Lung microvascular endothelial cell (primary cell): ENCODE results near the gene GRIN2C. TPM values are rescaled to one million over a fixed set of nuclear protein-coding genes. Genes with fewer than 3 reads are reported as not detected.
"Not testable (repeated sequence)": the region's sequence is repeated elsewhere in the genome, so short reads cannot be mapped to it uniquely, and the experiment has no call there.

Experiments
- DNase-seq, 2 donors: peaks; one replicate each; pipeline versions ENCODE4 v3.0.0 to v3.0.0-alpha.2; 2010; ENCODE audit warnings: low read depth in 2 of 2
- total RNA-seq: library from RNA; depleted of rRNA; stranded (reverse); fragments of >200 nt; gene quantifications from 2 replicates; pipeline ENCODE4 v1.2.1, GENCODE V29; 2014

GRIN2C gene
- total RNA-seq, 1 donor from 2014 or later = under 0.01 TPM

DNA sequence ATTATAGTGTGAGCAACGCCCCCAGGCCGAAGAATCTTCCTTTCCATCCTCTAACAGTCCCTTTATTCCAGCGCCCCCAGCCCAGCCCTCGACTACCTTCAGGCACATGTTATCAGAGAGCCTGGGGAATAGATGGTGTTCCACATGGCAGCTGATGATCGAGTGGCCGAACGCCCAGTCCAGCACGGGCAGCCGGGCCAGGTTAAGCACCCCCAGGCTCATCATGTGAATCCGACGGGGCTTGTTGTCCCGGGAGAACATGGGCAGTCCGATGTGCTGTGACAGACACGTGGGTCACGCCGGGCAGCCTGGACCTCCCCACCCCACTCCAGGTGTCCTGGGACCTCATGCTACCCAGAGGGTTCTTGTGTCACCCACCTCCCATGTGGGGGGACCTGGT, 19.6 kb upstream of the GRIN2C start:
- no peak for DNase-seq

DNA sequence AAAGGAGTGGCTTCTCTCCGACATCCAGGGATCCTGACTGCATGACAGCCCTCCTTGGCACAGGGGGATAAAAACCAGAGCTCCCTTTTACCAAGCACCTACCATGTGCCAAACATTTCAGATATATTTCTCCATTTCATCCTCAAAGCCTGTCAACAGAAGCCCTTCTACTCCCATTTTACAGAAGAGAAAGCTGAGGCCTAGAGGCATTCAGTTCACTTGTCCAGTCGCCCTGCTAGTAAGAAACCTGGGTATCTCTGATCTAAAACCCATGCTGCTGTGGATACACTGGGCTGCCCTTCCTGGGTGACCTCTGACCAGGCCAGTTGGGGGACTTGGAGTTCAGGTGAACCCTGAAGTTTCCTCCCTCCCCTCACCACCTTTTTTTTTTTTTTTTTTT, 19.0 kb upstream of the GRIN2C start:
- DNase-seq = no peak

DNA sequence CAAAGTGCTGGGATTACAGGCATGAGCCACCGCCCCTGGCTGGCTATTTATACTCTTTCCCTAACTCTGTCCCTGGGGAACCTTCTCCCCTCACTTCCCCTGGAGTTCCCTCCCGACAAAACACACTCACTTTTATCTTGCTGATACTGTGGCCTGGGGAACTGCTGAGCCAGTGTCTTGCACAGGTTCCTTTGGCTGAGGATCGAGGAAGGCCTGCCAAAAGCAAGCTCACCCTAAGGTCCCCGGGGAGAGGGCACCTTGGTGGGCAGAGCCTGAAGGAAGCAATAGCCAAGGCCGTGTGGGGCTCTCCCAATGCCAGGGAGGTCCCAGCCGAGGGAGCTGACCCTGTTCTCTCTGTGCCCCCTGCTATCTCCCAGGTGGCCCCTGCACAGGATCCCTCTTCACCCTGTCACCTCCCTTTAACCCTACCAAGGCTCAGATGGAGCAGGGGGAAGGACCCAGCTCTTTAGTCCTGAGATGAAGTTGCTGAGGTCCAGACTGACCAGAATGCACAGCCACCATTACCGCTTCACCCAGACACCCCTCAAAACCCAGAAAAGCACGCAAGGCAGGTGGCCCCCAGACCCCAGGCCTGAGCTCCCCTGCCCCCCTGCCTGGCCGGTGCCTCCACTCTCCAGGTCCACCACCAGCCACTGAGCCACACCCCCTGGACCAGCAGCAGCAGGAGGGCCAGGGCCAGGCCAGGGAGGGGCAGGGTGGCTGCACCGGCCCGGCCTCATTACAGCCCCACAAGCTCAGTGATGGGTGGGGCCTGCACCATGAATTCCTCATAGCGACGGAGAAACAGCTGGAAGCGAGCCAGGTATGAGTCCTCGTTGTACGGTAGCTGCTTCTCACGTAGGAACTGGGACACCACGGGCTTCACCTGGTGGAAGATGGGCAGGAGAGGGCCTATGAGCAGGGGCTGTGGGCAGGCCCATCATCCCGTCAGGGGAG, 18.2 kb upstream of the GRIN2C start:
- peak in 1 of 2 donors; percentile 31 for DNase-seq

DNA sequence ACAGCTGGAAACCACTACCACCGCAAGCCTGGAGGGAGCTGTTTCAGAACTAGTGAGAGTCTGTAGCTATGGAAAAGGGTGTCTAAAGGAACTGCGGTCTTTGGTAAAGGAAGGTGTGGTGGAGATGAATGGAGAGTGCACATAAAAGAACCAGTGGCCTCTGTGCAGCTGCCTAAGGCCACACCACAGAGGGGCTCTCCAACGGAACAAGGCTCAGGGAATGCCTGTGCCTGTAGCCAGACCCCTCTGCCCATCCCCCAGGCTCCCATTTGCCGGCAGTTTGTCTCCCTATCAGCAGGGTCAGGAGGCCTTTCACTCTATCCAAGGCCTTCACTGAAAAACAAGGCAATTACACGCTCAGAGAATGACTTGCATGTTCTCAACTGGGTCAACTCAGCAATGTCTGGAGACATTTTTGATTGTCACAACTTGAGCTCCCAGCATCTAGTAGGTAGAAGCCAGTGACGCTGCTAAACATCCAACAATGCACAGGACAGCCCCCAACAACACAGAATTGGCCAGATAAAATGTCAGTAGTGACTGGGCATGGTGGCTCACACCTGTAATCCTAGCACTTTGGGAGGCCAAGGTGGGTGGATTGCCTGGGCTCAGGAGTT, 16.4 kb upstream of the GRIN2C start:
- no peak for DNase-seq

DNA sequence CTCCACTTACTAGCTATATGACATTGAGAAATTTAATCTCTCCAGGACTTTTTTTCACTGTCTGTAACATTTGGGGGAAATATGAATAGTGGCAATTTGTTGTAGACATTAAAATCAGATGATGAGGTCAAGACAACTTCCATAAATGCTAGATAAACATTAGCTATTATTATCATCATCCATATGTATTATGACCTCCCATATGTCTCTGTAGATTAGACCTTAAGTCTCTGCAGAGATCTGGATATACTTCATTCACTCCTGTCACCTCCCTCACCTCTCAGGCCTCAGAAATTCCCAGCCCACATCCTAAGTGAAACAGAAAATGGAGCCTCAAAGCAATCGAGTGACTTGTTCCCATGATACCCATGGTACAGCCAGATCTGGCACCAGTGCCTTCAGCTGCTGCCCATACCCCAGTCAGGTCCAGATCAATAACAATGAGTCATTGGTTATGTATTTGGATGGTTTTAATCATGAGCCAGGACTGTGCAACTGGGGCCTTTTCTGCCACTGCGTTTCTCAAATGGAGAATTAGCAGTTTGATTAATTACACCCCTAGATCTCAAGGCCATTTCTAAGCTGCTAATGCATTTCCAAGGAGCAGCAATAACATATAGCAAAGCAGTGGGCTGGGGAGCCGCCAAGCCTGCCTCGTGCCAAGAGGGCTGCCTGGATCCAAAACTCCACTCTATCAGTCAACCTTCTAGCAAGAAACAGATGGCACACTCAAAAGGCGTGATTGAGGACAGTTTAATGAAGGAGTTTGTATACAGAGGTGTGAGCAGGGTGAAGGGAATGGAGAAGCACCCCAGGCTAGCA, 15.7 kb upstream of the GRIN2C start:
- no peak for DNase-seq

DNA sequence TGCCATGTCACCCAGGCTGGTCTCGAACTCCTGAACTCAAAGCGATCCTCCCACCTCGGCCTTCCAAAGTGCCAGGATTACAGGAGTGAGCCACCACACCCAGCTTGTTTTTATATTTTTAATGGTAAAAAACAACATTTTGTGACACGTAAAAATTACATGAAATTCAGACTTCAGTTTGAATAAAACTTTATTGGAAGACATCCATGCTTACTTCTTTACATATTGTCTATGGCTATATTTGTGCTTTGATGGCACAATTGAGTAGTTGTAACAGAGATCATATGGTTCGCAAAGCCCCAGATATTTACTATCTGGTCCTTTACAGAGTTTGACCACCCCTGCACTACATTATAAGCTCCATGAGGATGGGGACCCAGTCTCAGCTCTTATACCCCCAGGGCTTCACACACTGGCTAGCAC, 14.9 kb upstream of the GRIN2C start:
- DNase-seq = no peak

DNA sequence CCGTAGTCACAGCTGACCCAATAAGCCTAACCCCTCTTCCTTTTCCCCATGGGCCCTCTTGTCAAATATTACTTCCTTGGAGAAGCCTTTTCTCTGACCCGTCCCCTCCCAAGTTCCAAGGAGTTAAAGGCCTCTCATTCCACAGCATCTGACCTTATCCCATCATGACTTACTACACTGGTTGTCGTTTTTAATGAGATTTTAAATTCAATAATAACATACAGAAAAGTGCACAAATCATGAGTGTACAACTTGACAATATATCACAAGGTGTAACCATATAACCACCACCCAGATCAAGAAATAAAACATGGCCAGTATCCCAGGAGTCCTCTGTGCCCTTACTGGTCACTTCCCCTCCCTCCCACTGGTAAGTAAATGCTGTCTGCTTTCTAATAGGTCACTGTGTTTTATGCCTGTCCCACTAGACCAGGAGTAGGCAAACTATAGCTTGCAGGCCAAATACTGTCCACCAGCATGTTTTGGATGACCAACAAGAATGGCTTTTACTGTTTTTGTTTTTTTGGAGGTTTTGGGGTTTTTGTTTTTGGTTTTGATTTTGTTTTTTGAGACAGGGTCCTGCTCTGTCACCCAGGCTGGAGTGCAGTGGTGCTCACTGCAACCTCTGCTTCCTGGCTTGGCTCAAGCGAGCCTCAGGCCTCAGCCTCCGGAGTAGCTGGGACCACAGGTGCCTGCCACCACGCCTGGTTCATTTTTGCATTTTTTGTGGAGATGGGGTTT, 14.4 kb upstream of the GRIN2C start:
- no peak for DNase-seq

DNA sequence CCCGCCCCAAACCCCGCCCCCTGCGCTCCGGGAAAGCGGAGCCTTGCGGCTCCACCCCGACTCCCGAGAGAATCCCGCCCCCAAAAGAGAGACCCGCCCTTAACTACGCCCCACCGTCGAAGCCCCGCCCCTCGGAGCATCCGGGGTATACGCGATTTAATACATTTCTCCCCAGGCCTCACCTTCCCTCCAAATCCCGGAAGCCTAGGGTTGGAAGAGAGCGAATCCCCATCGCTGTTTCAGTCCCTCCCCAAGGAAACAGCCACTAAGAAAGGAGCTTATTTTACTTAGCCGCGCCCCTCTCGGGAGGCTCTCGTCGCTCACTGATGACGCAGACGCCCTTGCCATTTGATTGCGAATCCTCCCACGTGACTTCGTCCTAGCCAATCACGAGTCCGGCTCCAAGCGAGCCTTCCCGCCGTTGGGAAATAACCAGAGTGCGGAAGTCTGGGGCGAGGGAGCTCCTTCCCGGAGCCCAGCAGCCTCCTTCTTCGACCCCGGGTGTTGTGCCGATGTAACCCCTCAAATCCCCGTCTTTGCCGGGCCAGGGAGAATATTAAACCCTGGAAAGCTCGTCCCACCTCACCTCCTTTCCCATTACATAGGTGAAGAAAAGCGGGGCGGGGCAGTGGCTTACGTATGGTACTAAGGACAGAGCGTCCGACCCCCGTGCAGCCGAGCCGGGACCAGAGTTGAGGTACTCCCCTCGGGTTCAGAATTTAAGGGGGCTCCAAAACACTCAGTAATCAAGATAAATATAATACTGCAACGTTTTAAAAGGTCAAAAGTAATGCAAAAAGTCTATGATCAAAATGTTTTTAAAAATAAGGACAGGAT, 13.6 kb upstream of the GRIN2C start:
- DNase-seq = peak; percentile 100

DNA sequence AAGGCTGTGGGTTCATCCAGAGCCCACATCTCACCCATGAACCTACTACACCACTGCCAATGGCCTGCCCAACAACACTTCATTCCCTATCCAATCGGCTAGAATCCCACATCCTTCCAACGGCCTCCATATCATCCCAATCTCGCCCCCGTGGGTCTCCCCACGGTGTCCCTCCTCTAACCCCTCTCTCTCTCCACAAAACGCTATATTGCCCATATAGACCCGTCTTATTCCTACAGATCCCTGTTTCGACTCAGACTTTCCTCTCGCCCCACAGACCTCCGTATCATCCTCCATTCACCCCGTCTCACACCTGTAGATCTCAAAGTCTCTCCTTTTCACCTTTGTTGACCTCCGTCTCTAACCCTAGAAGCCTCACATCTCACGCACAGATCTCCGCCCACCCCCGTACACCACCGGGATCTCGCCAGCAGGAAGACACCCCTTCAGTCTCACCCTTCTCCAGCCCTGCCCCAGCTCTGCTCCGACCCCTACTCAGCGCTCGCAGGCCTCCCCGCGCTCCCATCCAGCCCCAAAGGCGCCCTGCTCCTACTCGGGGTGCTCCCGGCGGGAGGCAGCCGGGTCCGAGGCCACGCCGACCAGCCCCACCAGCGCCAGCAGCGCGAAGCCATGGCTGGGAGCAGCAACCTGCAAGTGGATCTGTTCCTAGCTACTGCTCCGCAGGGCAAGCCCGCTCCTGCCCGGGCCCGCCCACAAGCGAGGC, 12.8 kb upstream of the GRIN2C start, which contains the start of gene FDXR:
Gene FDXR (minus strand): TSS at position 682 of the 724 bp plus-strand sequence. CDS start 50 bp downstream, at position 632.
- DNase-seq = no peak

DNA sequence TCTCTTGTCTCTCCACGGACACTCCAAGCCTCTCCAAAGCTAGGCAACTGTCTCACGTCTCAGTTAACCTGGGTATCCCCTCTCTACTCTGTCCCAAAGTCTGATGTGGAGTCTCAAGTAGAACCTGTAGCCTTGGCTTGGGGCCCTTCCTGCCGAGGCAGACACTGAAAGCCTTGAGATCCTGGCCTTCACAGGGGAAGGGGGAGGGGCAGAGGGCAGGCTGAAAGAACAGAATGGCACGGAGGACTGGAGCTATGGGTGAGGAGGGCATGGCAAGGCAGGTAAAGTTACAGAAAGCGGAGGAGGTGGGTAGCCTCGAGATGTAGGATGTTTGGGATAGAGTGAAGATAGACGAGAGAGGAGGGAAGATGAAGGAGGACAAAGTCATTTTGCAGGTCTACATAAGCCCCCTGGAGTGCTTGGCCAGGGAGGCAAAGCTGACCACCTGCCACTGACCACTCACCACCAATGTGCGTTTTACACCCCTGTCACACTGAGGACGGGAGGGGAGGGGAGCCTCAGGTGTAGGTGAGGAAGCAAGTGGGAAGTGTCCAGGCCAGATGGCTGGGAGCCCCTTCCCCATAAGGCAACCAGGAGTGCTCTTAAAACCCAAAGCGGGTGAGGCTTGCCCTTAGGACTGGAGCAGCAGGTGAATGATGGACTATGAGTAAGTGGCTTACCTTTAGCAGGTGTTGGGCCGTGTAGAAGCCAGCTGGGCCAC, 11.8 kb upstream of the GRIN2C start:
- DNase-seq = no peak

DNA sequence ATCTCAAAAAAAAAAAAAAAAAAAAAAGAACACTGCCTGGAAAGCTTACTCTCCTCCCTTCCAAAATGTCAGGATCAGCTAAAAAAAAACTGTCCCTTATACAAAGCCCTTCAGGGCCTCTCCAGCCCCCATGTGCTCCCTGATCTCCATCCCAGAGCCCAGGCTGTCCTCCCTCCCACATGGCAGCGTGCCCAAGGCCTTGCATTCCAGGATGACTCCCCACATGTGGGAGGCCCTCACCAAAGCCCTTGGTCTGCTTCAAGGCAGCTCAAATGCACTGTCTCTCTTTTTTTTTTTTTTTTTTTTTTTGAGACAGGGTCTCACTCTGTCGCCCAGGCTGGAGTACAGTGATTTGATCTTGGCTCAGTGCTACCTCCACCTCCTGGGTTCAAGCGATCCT, 10.8 kb upstream of the GRIN2C start:
- DNase-seq = peak in 1 of 2 donors; percentile 26

DNA sequence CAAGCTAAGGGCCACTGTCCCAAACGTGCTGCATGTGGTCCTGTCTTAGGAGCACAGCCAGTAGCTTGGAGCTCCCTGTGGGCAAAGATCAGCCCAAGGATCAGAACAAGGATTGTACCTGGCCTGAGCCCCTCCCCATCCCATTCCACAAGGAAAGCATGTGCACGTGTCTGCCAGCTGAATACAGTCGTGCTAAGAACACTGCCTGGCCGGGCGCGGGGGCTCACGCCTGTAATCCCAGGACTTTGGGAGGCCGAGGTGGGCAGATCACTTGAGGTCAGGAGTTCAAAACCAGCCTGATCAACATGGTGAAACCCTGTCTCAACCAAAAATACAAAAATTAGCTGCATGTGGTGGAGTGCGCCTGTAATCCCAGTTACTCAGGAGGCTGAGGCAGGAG, 10.3 kb upstream of the GRIN2C start:
- DNase-seq = not testable (repeated sequence)

DNA sequence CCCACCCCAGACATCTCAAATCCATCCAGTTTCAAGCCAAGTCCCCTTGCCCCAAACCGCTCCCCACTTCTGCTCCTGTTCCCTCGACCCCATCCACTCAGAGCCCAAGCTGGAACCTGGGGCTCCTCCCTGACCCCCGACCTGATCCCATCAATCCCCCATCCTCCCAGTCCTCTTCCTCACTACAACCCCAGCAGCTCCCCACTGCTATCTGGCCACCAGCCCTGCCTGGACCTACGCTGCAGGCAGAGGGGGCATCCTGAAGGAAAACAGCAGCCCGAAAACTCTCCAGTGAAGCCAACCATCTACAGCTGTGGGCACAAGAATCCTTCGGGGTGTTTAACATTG, 9.2 kb upstream of the GRIN2C start:
- no peak for DNase-seq

DNA sequence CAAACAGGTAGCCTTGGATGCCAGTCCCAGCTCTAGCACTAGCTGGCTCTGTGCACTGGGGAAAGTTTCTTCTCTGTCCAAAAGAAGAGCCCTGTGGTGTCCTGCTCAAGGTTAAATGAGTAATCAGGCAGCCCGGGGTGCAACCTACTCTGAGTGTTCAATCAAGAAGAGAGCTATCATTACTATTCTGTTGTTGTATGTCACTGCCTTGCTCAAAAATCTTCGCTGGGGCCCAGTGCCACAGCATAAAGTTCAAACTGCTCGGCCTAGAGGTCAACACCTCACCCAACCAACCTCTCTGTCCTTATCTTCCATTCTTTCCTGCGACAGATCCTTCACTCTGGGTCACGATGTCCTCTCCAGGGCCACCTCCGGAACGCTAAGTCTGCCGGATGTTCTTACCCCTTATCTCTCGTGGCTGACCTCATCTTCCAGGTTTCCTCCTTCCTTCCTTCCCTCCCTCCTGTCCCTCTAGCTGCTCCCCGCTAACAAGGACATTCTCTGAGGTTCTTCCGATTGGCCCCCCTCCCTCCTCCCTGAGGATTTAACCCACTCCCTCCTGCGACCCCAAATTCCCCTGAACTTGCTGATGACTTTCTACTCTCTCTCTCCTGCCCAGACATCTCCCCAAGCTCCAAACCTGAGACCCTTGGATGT, 8.7 kb upstream of the GRIN2C start:
- no peak for DNase-seq

DNA sequence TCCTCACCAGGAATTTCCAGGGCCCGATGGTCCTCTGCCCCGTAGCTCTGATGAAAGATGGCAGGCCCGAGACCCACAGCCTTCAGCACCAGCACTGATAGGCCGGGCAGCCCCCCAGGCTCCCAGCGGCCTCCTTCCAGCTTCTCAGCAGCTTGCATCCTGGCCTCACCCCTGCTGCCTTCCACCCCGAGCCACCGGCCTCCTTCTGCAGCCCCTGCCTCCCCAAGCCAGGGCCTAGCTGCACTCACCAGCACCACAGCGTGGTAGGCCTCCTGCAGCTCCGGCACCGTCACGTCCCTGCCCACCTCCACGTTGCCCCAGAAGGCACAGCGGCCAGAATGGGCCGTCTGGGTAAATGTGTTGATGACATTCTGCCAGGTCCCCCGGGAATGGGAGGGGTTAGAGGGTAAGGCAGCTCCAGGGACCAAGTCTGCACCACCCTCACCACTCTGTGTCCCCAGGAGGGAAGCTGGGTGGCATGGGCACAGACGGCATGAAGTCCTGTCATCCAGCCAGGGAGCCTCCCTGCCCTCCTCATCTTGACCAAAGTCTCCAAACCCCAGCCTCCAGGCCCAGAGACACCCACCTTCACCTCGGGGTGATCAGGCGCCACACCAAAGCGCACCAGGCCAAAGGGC, 6.6 kb upstream of the GRIN2C start:
- no peak for DNase-seq

DNA sequence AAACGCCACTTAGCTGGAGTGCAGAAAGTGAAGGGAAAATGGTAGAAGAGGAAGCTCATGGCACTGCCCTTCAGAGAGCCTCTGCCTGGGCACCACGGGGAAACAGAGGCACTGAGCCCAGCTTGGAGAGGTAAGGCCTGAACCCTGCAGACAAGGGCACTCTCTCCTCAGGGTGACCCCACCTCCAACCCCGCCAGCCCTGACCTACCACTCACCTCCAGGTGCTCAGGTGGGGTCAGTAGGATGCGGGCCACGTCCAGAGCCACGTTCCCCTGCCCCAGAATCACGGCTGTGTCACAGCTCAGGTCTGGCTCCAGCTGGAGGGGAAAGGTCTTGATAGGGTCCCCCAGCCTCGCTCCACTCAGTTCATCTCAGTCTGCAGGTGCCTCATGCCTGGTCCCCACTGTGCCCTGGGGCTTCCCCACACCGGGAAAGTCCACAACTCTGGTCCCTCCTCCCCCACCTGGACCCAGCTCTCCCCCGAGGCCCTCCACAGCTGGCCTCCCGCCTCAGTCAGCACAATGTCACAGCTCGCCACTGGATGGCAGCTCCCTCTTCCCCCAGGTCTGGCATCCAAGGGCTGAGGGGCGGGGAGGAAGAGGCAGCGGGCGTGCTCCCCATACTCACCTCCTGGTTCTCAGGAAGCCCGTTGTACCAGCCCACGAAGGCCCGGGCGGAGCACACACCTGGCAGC, 6.0 kb upstream of the GRIN2C start:
- no peak for DNase-seq

DNA sequence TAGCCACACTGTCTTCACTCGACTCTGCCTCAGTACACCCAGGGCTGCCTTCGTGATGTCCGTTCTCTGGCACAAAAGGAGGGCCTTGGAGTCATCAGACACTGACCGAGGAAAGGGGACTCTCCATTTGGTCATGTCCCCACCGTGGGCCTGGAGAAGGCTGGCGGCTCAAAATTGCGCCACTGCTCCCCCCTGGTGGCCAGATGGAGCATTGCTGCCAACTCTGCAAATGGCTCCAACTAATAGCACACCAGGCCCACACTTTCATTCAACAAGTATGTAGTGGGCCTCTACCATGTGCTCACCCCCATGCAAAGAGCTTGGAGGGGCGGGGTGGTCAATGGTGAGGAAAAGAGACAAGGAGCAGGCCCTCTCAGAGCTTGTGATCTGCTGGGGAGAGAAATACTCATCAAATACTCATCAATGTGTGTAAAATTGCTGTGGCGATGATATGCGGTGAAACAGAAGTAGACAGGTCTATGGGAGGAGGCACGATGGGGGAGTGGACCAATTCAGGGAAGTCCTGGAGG, 5.2 kb upstream of the GRIN2C start:
- DNase-seq = peak; percentile 69 to 75
